Eye (tissue), 1 donor: ENCODE data around the gene YPEL2.
A peak's percentile ranks its signal among the peaks of the same experiment; 100 is the strongest.
"Not testable (repeated sequence)": the region's sequence is repeated elsewhere in the genome, so short reads cannot be mapped to it uniquely, and the experiment has no call there.

Experiments
- DNase-seq: peaks from one replicate; pipeline ENCODE4 v3.0.0-alpha.2; 2015

Gene YPEL2

GRCh38 chr17:59331129-59331928, at the start of gene YPEL2:
Gene YPEL2, plus strand, starts transcription at chr17:59331655. Its CDS starts 21,755 bp downstream, at chr17:59353410.
- peak; percentile 97 for DNase-seq

DNA sequence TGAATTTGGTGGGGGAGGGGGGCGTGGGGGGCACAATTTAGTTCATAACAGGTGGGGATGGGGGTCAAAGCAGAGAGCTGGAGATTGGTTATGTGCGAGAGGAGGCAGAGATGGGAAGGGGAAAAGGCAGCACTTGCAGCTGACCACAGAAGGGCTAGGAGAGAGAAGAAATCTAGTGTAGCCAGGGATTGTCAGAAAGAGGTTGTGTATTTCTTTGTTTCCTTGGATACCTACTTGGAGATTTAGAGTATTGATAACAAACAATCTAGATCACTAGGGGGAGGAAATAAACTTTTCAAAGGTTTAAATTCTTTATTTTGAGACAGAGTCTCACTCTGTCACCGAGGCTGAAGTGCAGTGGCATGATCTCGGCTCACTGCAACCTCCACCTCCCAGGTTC, 47.1 kb upstream of the YPEL2 start:
- no peak for DNase-seq

DNA sequence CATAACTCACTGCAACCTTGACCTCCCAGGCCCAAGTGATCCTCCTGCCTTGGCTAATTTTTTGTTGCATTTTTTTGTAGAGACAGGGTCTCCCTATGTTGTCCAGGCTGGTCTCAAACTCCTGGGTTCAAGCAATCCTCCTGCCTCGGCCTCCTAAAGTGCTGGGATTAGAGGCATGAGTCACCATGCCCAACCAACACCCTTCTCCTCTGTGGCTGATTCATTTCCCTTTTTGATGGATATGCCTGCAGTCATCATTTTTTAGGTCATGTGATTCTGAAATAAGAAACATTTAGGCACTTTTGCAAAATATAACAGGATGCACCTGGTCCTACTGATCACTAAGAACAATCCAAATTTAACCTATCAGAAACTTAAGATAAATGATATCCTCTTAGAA, 44.0 kb upstream of the YPEL2 start:
- no peak for DNase-seq

- DNase-seq = no peak
These were observed 43.6 kb upstream of the YPEL2 start for GRCh38 chr17:59287891-59288290.

- no peak for DNase-seq
These were observed 41.5 kb upstream of the YPEL2 start for GRCh38 chr17:59289981-59290301.

GRCh38 chr17:59290302-59290998, 41.0 kb upstream of the YPEL2 start:
- DNase-seq = not testable (repeated sequence)

- no peak for DNase-seq
These were observed 39.3 kb upstream of the YPEL2 start for GRCh38 chr17:59292174-59292523.

DNA sequence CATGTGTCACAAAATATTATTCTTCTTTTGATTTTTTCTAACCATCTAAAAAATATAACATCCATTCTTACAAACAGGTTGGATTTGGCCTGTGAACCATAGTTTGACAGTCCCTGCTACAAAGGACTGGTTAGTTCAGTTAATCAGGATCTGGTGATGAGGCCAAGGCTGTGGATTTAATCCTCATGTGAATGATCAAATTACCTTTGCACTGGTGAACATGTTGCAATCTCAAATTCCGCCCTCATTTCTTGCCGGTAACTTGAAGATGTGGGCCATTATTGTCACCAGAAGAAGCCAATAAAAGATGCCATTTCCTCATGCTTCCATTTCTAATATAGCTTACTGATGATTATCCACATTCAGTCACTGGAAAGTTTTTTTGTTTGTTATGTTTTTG, 35.3 kb upstream of the YPEL2 start:
- peak; percentile 30 for DNase-seq

GRCh38 chr17:59298521-59298920, 32.9 kb upstream of the YPEL2 start:
- DNase-seq = no peak

DNA sequence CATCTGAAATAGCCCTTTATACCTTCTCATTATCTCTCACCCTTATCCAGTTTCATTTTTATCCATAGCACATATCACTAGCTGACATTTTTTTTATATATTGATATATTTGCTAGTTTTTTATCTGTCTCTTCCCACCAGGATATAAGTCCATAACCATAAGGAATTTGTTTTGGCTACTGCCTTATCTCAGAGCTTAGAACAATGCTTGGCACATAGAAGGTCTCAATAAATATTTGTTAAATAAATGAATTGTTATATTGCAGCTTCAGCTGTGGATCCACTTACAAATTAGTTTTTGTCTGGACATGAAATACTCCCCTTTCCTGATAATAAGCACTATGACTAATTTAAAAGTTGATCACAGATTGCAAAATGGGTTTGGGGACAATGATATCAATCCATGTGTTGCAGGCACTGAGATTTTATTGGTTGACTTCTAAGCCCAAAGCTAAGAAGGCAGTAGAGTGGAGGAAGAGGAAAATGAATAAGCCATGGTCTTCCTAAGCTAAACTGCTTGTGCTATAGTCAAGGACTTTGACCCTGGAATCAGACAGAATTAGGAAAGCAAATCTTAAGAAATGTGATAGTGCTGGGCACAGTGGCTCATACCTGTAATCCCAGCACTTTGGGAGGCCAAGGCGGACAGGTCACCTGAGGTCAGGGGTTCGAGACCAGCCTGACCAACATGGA, 31.9 kb upstream of the YPEL2 start:
- no peak for DNase-seq

GRCh38 chr17:59300941-59301340, 30.5 kb upstream of the YPEL2 start:
- no peak for DNase-seq

- no peak for DNase-seq
These were observed 26.6 kb upstream of the YPEL2 start for GRCh38 chr17:59304811-59305210.

- no peak for DNase-seq
These were observed 21.1 kb upstream of the YPEL2 start for GRCh38 chr17:59310263-59310920.

DNA sequence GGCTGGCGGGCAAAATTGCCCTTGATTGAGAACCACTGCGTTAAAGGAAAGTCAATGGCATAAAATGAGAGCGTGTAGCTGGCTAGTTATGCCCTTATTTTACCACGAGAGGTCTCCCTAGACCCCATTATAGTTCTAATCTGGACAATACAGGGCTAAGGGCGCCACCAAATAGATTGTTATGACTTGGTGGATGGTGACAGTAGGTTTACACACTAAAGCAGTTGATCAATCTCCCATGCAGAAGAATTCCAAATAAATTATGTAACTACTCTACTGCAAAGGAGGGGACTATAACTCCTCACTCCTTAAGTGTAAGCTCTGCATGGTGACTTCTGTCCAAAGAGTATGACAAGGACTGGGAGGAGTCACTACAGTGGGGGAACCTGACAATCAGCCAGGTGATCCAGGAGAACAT, 20.4 kb upstream of the YPEL2 start:
- DNase-seq = peak; percentile 90

DNA sequence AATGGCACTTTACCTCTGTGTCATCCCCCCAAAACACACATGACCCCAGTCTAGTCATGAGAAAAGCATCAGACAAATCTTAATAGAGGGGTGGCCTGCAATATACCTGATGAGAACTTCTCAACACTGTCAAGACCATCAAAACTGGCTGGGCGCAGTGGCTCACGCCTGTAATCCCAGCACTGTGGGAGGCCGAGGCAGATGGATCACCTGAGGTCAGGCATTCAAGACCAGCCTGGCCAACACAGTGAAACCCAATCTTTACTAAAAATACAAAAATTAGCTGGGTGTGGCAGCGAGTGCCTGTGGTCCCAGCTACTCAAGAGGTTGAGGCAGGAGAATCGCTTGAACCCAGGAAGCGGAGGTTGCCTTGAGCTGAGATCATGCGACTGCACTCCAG, 19.9 kb upstream of the YPEL2 start:
- DNase-seq = not testable (repeated sequence)

DNA sequence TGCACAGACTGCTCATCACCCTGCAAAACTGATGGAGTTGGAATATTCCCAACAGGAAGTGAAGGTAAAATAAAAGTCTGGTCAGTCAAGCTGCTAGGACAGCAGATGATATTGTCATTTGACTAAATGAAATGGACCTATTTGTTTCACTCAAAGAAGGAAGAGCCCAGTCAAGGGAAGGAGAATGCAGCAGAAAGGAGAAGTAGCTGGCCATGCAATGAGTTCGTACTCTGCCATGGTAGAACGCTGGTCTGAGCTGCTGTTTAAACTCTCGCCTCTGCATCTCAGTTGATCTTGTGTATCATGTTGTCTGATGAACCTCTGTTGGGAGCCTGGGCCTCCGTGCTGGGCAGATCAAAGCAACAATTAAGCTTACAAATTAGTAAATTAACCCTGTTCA, 15.6 kb upstream of the YPEL2 start:
- no peak for DNase-seq

DNA sequence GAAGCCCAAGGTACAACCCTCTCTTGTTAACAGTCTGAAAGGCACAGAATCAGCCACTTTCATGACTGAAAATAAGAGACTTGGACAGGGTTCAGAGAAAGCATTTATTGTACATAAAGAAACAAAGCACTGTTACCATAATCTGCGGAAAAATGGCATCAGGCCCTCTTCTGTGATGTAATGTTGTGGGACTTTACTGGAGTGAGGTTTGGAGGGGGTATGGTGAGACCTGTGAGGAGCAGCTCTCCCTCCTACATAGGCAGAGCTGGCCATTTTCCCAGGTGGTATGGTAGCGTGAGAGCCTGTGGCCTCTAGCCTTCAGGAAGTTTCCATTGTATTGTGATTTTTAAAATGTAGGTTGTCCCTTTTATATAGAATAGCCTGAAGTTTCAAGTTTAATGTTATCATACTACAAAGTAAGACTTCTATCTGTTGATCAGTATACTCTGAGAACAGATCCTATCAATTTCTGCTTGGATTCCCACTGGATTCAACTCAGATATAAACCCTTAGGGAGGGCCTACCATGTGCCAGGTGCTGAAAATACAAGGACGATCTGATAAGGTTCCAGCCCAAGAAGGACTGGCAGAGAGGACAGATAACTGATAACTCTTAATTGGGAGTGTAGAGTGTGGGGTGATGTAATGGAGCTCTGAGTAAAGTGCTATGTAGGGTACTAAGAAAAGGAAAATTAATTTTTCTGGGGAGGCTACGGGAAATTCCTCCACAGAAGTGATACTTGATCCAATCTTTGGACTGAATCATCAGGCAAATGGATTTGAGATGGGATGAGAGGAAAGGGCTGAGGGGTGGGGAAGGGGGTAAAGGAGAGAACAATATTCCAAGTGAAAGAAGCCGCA, 4.1 kb upstream of the YPEL2 start:
- no peak for DNase-seq

DNA sequence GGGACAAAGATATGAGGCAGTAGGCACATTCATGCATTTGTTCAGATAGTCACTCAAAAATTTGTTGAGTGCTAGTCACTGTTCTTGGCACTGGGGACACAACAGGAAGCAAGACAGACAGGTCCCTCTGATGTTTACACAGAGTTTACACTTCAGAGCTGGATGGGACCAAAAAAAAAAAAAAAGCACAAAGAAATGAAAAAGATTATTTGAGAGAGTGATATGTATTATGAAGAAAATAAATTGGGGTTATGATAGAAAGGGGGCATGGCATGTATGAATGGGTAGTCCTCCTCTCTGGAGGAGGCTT, 3.5 kb upstream of the YPEL2 start:
- DNase-seq = no peak

DNA sequence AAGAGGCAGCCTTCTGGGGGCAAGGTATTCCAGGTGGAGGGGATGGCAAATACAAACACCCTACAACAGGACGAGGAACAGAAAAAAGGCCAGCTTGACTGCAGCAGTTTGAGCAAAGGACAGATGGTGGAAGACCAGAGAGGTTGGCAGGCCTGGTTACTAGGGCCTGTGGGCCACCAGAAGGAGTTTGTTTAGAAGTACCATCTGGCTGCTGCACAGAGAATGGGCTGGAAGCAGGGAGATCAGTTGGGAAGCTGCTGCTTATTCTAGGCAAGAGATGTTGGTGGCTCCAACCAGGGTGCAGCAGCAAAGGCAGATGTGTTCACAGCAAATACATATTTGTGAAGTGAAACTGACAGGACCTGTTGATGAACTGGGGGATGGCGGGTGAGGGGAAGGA, 2.9 kb upstream of the YPEL2 start:
- no peak for DNase-seq

DNA sequence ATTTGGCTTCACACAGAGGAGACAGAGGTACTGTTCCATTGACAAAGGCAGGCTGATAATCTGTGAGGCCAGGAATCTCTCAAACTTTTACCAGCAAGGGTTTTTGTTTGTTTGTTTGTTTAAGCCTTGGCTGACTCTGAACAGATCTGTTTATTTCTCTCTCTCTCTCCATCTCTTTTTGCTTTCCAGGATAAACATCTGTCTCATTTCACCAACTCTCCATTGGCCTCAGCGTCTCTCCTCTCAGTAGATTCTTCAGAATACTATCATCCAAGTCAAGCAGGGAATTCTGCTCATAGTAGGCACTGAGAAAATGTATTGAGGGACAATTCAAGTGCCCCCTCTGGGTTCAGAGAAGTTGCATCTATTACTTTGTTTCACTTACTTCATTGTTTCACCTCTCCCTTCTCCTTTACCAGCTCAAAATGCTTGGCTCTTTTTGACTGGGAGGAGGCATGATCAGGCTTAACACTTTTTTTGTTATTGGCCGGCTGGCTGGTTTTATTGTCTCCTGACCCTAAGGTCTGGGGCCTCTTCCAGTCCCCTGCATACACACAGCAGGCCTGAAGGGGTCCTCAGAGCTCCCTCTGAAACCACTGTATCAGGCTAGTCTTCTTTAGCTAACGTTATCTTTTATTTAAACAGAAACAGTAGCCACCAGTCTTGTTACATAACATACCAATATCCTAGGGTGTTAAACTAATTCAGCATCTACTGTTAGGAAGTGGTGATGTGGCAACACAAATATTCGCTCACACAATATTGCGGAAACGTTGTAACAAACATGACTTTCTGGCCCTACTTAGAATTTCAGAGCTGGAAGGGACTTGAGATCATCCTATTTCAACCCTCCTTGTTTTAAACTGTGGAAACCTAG, 2.0 kb upstream of the YPEL2 start:
- peak; percentile 82 for DNase-seq

DNA sequence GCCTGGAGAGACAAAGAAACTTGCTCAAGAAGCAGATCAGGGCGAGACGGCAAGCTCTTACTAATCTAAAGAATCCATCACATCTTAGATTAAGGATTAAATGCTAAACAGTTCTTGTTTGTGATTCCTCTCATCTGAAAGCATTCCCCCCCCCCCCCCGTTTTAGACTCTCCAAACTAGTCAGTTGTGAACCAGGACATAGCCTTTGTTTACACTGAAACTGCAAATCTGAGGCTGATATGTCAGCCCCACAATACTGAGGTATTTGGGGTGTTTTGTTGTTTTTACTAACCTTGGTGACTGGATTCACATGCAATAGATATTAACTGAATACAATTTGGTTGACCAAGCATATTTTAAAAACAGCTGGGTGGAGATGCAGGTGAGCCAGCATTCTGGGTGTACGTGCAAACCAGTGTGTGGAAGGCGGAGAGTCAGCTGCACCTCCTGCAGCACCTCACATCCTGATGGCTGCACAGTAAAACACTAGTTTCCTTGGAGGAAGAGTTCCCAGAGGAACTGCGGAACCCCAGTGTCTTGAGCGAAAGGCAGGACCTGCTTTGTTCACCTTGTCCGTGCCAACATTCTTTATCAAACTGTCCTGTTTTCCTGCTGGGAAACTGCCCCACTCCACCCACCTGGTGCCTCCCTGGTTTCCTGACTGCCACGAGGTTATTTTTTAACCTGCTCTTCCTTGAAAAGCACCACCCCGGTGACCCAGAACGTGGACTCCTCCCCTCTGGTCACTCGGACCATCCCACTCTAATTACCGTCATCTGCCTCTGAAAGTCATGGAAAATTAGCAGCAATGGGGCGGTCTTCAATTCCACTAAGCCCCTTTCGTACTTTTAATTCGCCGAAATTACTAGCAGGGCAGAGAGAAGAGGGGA, 1.2 kb upstream of the YPEL2 start:
- peak; percentile 45 for DNase-seq
